H1 (cell line): ENCODE data around the gene PLA2G4D. TPM values are rescaled to one million over a fixed set of nuclear protein-coding genes. Genes with fewer than 3 reads are reported as not detected.

Experiments
- CTCF ChIA-PET: fragments of 300-600 bp; sonication (Branson Sonifier 250); formaldehyde crosslinking; loops from one replicate; lab custom pipeline; 2021; ENCODE audit not compliant: partially characterized antibody; lab: Charles Lee
- POLR2A ChIA-PET: fragments of 300-600 bp; sonication (Branson Sonifier 250); formaldehyde crosslinking; loops from one replicate; lab custom pipeline; 2021; ENCODE audit warnings: inconsistent platforms; ENCODE audit not compliant: partially characterized antibody; lab: Charles Lee
- DNase-seq, 2 experiments: peaks; one replicate each; pipeline versions ENCODE4 v3.0.0 to v3.0.0-alpha.2; 2010 to 2022; ENCODE audit warnings: low spot score in 2 of 2, low read depth in 1 of 2, mixed read lengths in 1 of 2
- FAIRE-seq: peaks from 2 replicates; lab custom pipeline; 2011; peaks lifted over from hg19 to GRCh38; lab: Jason Lieb, UNC
- H2AFZ ChIP-seq: 2 replicates; pipeline ENCODE4 v1.8.1; 2012; ENCODE audit warnings: low read length, inconsistent platforms
- H2AK5ac ChIP-seq: 2 replicates; pipeline ENCODE4 v1.6.1; 2013; ENCODE audit warnings: low read depth, low read length
- H2BK120ac ChIP-seq: replicated peaks from 2 replicates; pipeline ENCODE3; 2013; ENCODE audit warnings: low read depth, low read length, inconsistent platforms
- H2BK12ac ChIP-seq: 2 replicates; pipeline ENCODE4 v1.6.1; 2013; ENCODE audit warnings: low read depth, low read length
- H2BK15ac ChIP-seq: 2 replicates; pipeline ENCODE4 v1.6.1; 2013; ENCODE audit warnings: low read length
- H2BK20ac ChIP-seq: 2 replicates; pipeline ENCODE4 v1.6.1; 2013; ENCODE audit warnings: low read length
- H2BK5ac ChIP-seq: 2 replicates; pipeline ENCODE4 v1.6.1; 2013; ENCODE audit warnings: low read depth, low read length
- H3K14ac ChIP-seq: 2 replicates; pipeline ENCODE4 v1.6.1; 2013; ENCODE audit warnings: inconsistent platforms; ENCODE audit not compliant: insufficient read length
- H3K18ac ChIP-seq: 2 replicates; pipeline ENCODE4 v1.6.1; 2013; ENCODE audit warnings: low read length; ENCODE audit errors: extremely low read depth
- H3K23ac ChIP-seq: 2 replicates; pipeline ENCODE4 v1.6.1; 2013; ENCODE audit warnings: inconsistent platforms; ENCODE audit not compliant: insufficient read length
- H3K23me2 ChIP-seq: 2 replicates; pipeline ENCODE4 v1.6.1; 2013; ENCODE audit warnings: low read depth, low read length
- H3K27ac ChIP-seq: 2 replicates; pipeline ENCODE4 v1.6.1; 2011; ENCODE audit warnings: low read depth, low read length, inconsistent platforms
- H3K27me3 ChIP-seq, 4 experiments: replicated peaks in 1 of 4; 1 replicate in 1 of 4; 2 replicates in 3 of 4; pipeline versions ENCODE4 v1.6.1 to v1.8.1; 2011 to 2013; ENCODE audit warnings: low read length in 3 of 4, mild to moderate bottlenecking in 3 of 4, inconsistent platforms in 2 of 4, mixed read lengths in 2 of 4, moderate library complexity in 1 of 4; ENCODE audit not compliant: control insufficient read depth in 3 of 4, insufficient read depth in 3 of 4; ENCODE audit errors: extremely low read depth in 1 of 4
- H3K36me3 ChIP-seq, 4 experiments: 2 replicates each; pipeline versions ENCODE4 v1.6.1 to v1.8.1; 2011 to 2013; ENCODE audit warnings: mild to moderate bottlenecking in 4 of 4, low read length in 3 of 4, moderate library complexity in 2 of 4, control low read depth in 1 of 4, inconsistent platforms in 1 of 4; ENCODE audit not compliant: insufficient read depth in 4 of 4, control insufficient read depth in 2 of 4
- H3K4ac ChIP-seq: replicated peaks from 2 replicates; pipeline ENCODE3; 2013; ENCODE audit warnings: low read length, low read depth, mixed read lengths, inconsistent platforms; ENCODE audit not compliant: insufficient read length
- H3K4me1 ChIP-seq, 4 experiments: replicated peaks in 1 of 4; 1 replicate in 1 of 4; 2 replicates in 3 of 4; pipeline versions ENCODE4 v1.6.1 to v1.8.1; 2011 to 2013; ENCODE audit warnings: low read length in 3 of 4, inconsistent platforms in 2 of 4, mixed read lengths in 1 of 4; ENCODE audit not compliant: insufficient read depth in 4 of 4, control insufficient read depth in 3 of 4
- H3K4me2 ChIP-seq, 2 experiments: 2 replicates each; pipeline versions ENCODE4 v1.6.1 to v1.8.1; 2011 to 2013; ENCODE audit warnings: low read depth in 2 of 2, low read length in 2 of 2, control low read depth in 1 of 2, inconsistent platforms in 1 of 2, mild to moderate bottlenecking in 1 of 2; ENCODE audit not compliant: insufficient read depth in 1 of 2
- H3K4me3 ChIP-seq, 4 experiments: fragments of 200-600, 300-600 bp in 1 of 4; sonication (generic), shearing (Covaris generic), sonication (Bioruptor Twin) in 1 of 4; 2 replicates each; pipeline versions ENCODE4 v1.5.1 to v1.8.1; 2011 to 2016; ENCODE audit warnings: low read length in 4 of 4, low read depth in 3 of 4, control low read depth in 2 of 4, inconsistent platforms in 2 of 4, mild to moderate bottlenecking in 2 of 4, mixed read lengths in 1 of 4, moderate library complexity in 1 of 4; ENCODE audit not compliant: insufficient read depth in 2 of 4; ENCODE audit errors: extremely low read depth in 1 of 4
- H3K56ac ChIP-seq: replicated peaks from 2 replicates; pipeline ENCODE3; 2013; ENCODE audit warnings: low read depth, mild to moderate bottlenecking, mixed read lengths, low read length, inconsistent platforms; ENCODE audit not compliant: insufficient read length
- H3K79me1 ChIP-seq: 2 replicates; pipeline ENCODE4 v1.6.1; 2013; ENCODE audit warnings: low read depth, low read length, control low read depth
- H3K79me2 ChIP-seq, 2 experiments: 2 replicates each; pipeline versions ENCODE4 v1.6.1 to v1.8.1; 2012 to 2013; ENCODE audit warnings: low read length in 2 of 2, mild to moderate bottlenecking in 2 of 2, inconsistent platforms in 1 of 2; ENCODE audit not compliant: insufficient read depth in 2 of 2, control insufficient read depth in 1 of 2
- H3K9ac ChIP-seq, 4 experiments: replicated peaks in 1 of 4; 1 replicate in 1 of 4; 2 replicates in 3 of 4; pipeline versions ENCODE4 v1.6.1 to v1.8.1; 2011 to 2013; ENCODE audit warnings: low read depth in 3 of 4, low read length in 3 of 4, control low read depth in 2 of 4, mild to moderate bottlenecking in 2 of 4, moderate library complexity in 2 of 4, inconsistent platforms in 1 of 4; ENCODE audit errors: extremely low read depth in 1 of 4
- H3K9me3 ChIP-seq, 2 experiments: 2 replicates each; pipeline versions ENCODE4 v1.6.1 to v1.8.1; 2012 to 2013; ENCODE audit warnings: mild to moderate bottlenecking in 2 of 2, moderate library complexity in 2 of 2, control low read depth in 1 of 2, inconsistent platforms in 1 of 2, low read depth in 1 of 2, low read length in 1 of 2, mixed read lengths in 1 of 2; ENCODE audit not compliant: insufficient read depth in 2 of 2
- H4K20me1 ChIP-seq, 2 experiments: replicated peaks in 1 of 2; 2 replicates each; pipeline versions ENCODE3 to v1.8.1; 2011 to 2013; ENCODE audit warnings: inconsistent platforms in 2 of 2, low read length in 2 of 2, mild to moderate bottlenecking in 1 of 2; ENCODE audit not compliant: insufficient read depth in 2 of 2, control insufficient read depth in 1 of 2
- H4K5ac ChIP-seq: 2 replicates; pipeline ENCODE4 v1.6.1; 2013; ENCODE audit warnings: low read length, low read depth, mixed read lengths, inconsistent platforms; ENCODE audit not compliant: insufficient read length
- H4K8ac ChIP-seq: 2 replicates; pipeline ENCODE4 v1.8.0; 2013; ENCODE audit warnings: mild to moderate bottlenecking, moderate library complexity, low read length, inconsistent platforms; ENCODE audit not compliant: insufficient read depth; ENCODE audit errors: extremely low read depth
- H4K91ac ChIP-seq: replicated peaks from 2 replicates; pipeline ENCODE3; 2013; ENCODE audit warnings: low read length, mixed read lengths, inconsistent platforms; ENCODE audit not compliant: insufficient read length
- ASH2L ChIP-seq: fragments of 200-600, 300-600 bp; sonication (generic); IDR thresholded peaks from one replicate; pipeline ENCODE4 v1.7.1; 2017; ENCODE audit warnings: low read length
- CREB1 ChIP-seq: IDR thresholded peaks from 2 replicates; pipeline ENCODE4 v1.6.1; 2012; ENCODE audit warnings: inconsistent platforms
- NANOG ChIP-seq: IDR thresholded peaks from 2 replicates; pipeline ENCODE4 v1.6.1; 2011; ENCODE audit warnings: low read length, low read depth, mild to moderate bottlenecking, inconsistent platforms; ENCODE audit not compliant: insufficient read depth, poor library complexity, severe bottlenecking
- RNF2 ChIP-seq: fragments of 200-900, 300-1000 bp; sonication (generic); IDR thresholded peaks from 2 replicates; pipeline ENCODE4 v1.7.1; 2016; ENCODE audit warnings: borderline replicate concordance, low read depth, mild to moderate bottlenecking, antibody characterized with exemption, low read length; ENCODE audit not compliant: poor library complexity, severe bottlenecking; ENCODE audit errors: missing control alignments
- SIX5 ChIP-seq: IDR thresholded peaks from 2 replicates; pipeline ENCODE4 v1.6.1; 2011; ENCODE audit warnings: mild to moderate bottlenecking, low read depth, low read length
- SRF ChIP-seq: IDR thresholded peaks from 2 replicates; pipeline ENCODE4 v1.6.1; 2011; ENCODE audit warnings: mild to moderate bottlenecking, low read depth, low read length, moderate library complexity
- TBP ChIP-seq: IDR thresholded peaks from 2 replicates; pipeline ENCODE4 v1.6.1; 2011; ENCODE audit warnings: low read depth, low read length, improper control_type of control experiment
- TCF12 ChIP-seq: IDR thresholded peaks from 2 replicates; pipeline ENCODE4 v1.6.1; 2011; ENCODE audit warnings: low read depth, mild to moderate bottlenecking, low read length
- ZNF274 ChIP-seq: IDR thresholded peaks from 2 replicates; pipeline ENCODE4 v1.7.0; 2012; ENCODE audit warnings: low read length, borderline replicate concordance; ENCODE audit errors: extremely low read depth
- WGBS, 2 experiments: shearing (Covaris generic) in 1 of 2; methylation state at CpG; one replicate each; pipeline versions ENCODE4 v1.1.6 to v1.1.7; 2013 to 2015; ENCODE audit warnings: low lambda C conversion rate in 2 of 2, mixed read lengths in 2 of 2, inconsistent platforms in 1 of 2, low coverage in 1 of 2, missing lambda C conversion rate in 1 of 2; ENCODE audit not compliant: insufficient replicate concordance in 2 of 2, insufficient coverage in 1 of 2, insufficient read length in 1 of 2; ENCODE audit errors: extremely low coverage in 1 of 2, missing lambda C conversion rate in 1 of 2; 5-methylcytosine and 5-hydroxymethylcytosine counted together
- polyA plus RNA-seq, 7 experiments: library from polyadenylated mRNA; depleted of rRNA in 3 of 7; stranded (reverse) in 5 of 7; unstranded in 2 of 7; fragments of >200 nt in 5 of 7; fragments of 200-250 nt in 2 of 7; gene quantifications; 1 replicate in 5 of 7; 2 replicates in 1 of 7; 4 replicates in 1 of 7; pipeline versions ENCODE4 v1.2.1 to v1.2.3, GENCODE V29; 2011 to 2013; ENCODE audit warnings: missing spikeins in 2 of 7, mixed read lengths in 2 of 7
- total RNA-seq: library from RNA; stranded (reverse); fragmentation: NEBNext Ultra II Directional; extraction: Animal tissue kit (Norgen Biotek cat#: 25700); gene quantifications from 2 replicates; pipeline ENCODE4 v1.2.1, GENCODE V29; 2021
- TF ChIP-seq, protein P1 (sequence below): IDR thresholded peaks from 2 replicates; pipeline ENCODE4 v1.6.1; 2012; ENCODE audit warnings: low read length, inconsistent platforms

PLA2G4D gene
- total and polyA plus RNA-seq, 2 of the 8 experiments (the other 6 are each of a cell fraction or from before 2014, with no cell fraction given), result 0.07 to 0.18 TPM

DNA sequence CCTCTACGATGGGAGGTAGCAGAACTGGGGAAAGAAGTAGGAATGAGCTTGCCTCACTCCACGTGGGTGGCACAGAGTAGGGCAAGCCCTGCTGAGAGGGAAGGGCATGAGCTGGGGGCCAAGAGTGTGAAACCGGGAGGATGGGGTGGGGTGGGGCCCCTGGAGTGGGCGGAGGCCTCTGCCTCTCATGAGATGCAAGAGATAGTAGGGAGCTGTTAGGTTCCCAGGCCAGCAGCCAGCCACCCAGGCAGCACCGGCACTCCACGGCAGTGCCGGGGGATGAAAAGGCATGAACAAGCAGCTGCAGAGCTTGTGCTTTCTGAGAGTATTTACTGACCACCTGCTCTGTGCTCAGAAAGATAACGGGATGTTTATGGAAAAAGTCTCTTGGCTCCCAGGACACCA is 49.1 kb downstream of the PLA2G4D start:
- no peak for TF ChIP-seq ZNF274
- TF ChIP-seq SRF, result no peak
- TF ChIP-seq ASH2L, result no peak
- no peak for TF ChIP-seq CREB1
- TF ChIP-seq SIX5, result no peak
- no peak for TF ChIP-seq TBP
- TF ChIP-seq, protein P1, sequence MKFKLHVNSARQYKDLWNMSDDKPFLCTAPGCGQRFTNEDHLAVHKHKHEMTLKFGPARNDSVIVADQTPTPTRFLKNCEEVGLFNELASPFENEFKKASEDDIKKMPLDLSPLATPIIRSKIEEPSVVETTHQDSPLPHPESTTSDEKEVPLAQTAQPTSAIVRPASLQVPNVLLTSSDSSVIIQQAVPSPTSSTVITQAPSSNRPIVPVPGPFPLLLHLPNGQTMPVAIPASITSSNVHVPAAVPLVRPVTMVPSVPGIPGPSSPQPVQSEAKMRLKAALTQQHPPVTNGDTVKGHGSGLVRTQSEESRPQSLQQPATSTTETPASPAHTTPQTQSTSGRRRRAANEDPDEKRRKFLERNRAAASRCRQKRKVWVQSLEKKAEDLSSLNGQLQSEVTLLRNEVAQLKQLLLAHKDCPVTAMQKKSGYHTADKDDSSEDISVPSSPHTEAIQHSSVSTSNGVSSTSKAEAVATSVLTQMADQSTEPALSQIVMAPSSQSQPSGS, result no peak
- TF ChIP-seq RNF2, result no peak
- no peak for TF ChIP-seq TCF12
- no peak for TF ChIP-seq NANOG
- H2AK5ac ChIP-seq, result no peak overlapping the region
- H3K36me3 ChIP-seq, result no peaks in the 10 kb centered on the region
- no peak overlapping the region for H2BK5ac ChIP-seq
- H3K23ac ChIP-seq, result no peak overlapping the region
- H3K4me3 ChIP-seq, result no peak overlapping the region
- ChIA-PET POLR2A (no interaction called here), CTCF (interaction anchor here (0.9 to 4.3 kb wide), 6 partner anchors 8 to 55 kb away, joined by 3 to 21 read pairs (median 5); no protein-coding TSS in a partner anchor)
- H4K8ac ChIP-seq, result no peak overlapping the region
- no peak overlapping the region for H2BK15ac ChIP-seq
- H2BK12ac ChIP-seq, result no peak overlapping the region
- no peak overlapping the region for H2AFZ ChIP-seq
- H3K4me1 ChIP-seq, result peaks cover 0 to 6% (median 3%) of the 10 kb centered on the region in 4 experiments; a peak in 5 of 7 replicates
- no peak overlapping the region for H3K4me2 ChIP-seq
- H3K23me2 ChIP-seq, result no peaks in the 10 kb centered on the region
- FAIRE-seq (no peak), DNase-seq (no peak)
- H4K91ac ChIP-seq, result no peak overlapping the region
- H3K56ac ChIP-seq, result no peak overlapping the region
- no peak overlapping the region for H3K4ac ChIP-seq
- H3K14ac ChIP-seq, result no peak overlapping the region
- no peaks in the 10 kb centered on the region; a peak in 1 of 7 replicates for H3K27me3 ChIP-seq
- H3K27ac ChIP-seq, result no peak overlapping the region
- H3K18ac ChIP-seq, result no peak overlapping the region
- no peaks in the 10 kb centered on the region for H3K9me3 ChIP-seq
- H2BK20ac ChIP-seq, result no peak overlapping the region
- H3K9ac ChIP-seq, result no peak overlapping the region
- no peaks in the 10 kb centered on the region for H4K20me1 ChIP-seq
- whole genome bisulfite sequencing, 2 experiments, result 88% methylated on average over 8 of the region's 8 CpGs; no CpG with 5 or more reads in 1 of the 2 experiments
- H4K5ac ChIP-seq, result no peak overlapping the region
- no peaks in the 10 kb centered on the region for H3K79me2 ChIP-seq
- H2BK120ac ChIP-seq, result no peak overlapping the region
- H3K79me1 ChIP-seq, result no peaks in the 10 kb centered on the region
